ENCODE data around the gene C6orf136.

C6orf136 gene

DNA sequence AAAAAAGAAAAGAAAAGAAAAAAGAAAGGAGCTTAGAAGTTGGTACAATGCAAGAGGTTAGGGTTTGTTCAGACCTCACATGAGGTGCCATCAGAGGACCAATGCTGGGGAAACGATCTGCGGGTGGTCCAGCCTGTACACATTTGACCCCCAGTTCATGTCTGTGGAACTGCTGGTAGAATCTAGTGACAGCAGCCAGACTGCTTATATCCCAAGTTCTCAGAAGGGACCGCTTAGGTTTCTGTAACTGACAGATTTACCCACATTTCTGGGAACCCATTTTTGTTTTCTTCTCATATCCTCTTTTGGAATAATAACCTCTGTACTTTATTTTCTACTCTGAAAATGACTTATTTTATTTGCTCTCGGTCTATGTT, 34.8 kb downstream of the C6orf136 start:
- Histone ChIP-seq H3K4me1 (ENCODE audit: low read depth, poor library complexity, severe bottlenecking) (peaks cover 48% of the 10 kb centered on the region), H3K9ac (peak overlapping the region; percentile 45; the same call in 1 of the 2 replicates), H4K20me1 (ENCODE audit: insufficient read depth) (no peaks in the 10 kb centered on the region)

DNA sequence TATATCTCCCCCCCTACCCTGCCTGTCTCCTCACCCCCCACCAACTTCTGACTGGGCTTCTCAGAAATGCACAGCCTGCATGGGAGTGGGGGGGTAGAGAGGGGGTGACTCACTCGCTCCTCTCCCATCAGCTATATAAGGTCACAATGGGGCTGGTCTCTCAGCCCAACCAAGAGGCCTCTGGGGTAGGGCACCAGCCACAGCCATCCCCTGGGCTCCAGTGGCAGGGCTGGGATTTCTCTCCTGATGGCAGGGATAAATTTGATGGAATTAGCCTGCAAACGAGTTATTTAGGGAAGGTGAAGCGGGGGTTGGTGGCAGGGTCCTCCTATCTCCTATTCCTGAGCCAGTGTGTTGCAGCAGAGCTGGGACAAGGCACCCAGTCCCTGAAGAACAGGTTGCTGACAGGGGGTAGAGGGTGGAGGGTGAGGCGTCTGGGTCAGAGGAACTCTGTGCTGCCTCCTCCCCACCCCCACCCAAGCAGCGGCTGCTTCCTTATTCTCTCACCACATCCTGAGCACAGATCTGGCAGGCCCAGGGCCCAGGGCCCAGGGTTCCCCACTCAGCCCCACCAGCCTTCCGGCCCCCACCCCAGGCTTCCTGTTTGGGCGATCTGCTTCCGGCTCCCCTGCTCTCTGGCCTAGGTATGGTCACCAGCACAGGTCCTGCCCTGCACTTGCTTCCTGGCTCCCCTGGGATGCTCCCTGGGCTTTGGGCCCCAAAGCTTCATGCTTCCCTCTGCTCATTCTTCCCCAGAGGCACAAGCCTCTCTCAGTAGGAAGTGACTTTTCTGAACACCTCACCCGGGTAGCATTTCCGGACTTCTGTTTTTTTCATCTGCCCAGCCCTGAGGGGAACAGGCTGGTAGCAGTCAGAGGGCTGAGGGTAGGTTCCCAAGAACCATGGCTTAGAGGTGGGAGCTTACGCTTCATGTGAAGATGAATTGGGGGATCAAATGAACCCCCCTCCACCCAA, 35.5 kb downstream of the C6orf136 start:
- Histone ChIP-seq H3K4me1 (ENCODE audit: low read depth, poor library complexity, severe bottlenecking) (peaks cover 49% of the 10 kb centered on the region), H4K20me1 (ENCODE audit: insufficient read depth) (no peaks in the 10 kb centered on the region), H3K9ac (peak overlapping the region; percentile 45; the same call in 1 of the 2 replicates), H3K36me3 (ENCODE audit: insufficient read depth) (no peaks in the 10 kb centered on the region), H3K4me2 (peak overlapping the region; percentile 94), H3K27me3 (ENCODE audit: insufficient read depth, low read depth) (no peaks in the 10 kb centered on the region), H3K27ac (peak overlapping the region; percentile 65), H2AFZ (ENCODE audit: low read depth) (peak overlapping the region; percentile 15; the same call in 1 of the 2 replicates), H3K79me2 (ENCODE audit: insufficient read depth, low read depth) (peaks cover 49% of the 10 kb centered on the region), H3K4me3 (IDR thresholded peaks at IDR 0.05; ENCODE audit: insufficient read depth, low read depth, low read length) (no peak overlapping the region)
- TF ChIP-seq, protein P1, sequence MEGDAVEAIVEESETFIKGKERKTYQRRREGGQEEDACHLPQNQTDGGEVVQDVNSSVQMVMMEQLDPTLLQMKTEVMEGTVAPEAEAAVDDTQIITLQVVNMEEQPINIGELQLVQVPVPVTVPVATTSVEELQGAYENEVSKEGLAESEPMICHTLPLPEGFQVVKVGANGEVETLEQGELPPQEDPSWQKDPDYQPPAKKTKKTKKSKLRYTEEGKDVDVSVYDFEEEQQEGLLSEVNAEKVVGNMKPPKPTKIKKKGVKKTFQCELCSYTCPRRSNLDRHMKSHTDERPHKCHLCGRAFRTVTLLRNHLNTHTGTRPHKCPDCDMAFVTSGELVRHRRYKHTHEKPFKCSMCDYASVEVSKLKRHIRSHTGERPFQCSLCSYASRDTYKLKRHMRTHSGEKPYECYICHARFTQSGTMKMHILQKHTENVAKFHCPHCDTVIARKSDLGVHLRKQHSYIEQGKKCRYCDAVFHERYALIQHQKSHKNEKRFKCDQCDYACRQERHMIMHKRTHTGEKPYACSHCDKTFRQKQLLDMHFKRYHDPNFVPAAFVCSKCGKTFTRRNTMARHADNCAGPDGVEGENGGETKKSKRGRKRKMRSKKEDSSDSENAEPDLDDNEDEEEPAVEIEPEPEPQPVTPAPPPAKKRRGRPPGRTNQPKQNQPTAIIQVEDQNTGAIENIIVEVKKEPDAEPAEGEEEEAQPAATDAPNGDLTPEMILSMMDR (conservative IDR thresholded peaks at IDR 0.05; ENCODE audit: low read depth, low read length), result no peak

More for the DNA sequence above, 34.8 kb downstream of the C6orf136 start:
- Histone ChIP-seq H3K4me3 (IDR thresholded peaks at IDR 0.05; ENCODE audit: insufficient read depth, low read depth, low read length) (no peak overlapping the region), H3K79me2 (ENCODE audit: insufficient read depth, low read depth) (peaks cover 49% of the 10 kb centered on the region), H3K27me3 (ENCODE audit: insufficient read depth, low read depth) (no peaks in the 10 kb centered on the region), H2AFZ (ENCODE audit: low read depth) (no peak overlapping the region), H3K4me2 (peak overlapping the region; percentile 94), H3K36me3 (ENCODE audit: insufficient read depth) (no peaks in the 10 kb centered on the region), H3K27ac (peak overlapping the region; percentile 65)
- TF ChIP-seq, protein P1 (conservative IDR thresholded peaks at IDR 0.05; ENCODE audit: low read depth, low read length), result no peak

DNA sequence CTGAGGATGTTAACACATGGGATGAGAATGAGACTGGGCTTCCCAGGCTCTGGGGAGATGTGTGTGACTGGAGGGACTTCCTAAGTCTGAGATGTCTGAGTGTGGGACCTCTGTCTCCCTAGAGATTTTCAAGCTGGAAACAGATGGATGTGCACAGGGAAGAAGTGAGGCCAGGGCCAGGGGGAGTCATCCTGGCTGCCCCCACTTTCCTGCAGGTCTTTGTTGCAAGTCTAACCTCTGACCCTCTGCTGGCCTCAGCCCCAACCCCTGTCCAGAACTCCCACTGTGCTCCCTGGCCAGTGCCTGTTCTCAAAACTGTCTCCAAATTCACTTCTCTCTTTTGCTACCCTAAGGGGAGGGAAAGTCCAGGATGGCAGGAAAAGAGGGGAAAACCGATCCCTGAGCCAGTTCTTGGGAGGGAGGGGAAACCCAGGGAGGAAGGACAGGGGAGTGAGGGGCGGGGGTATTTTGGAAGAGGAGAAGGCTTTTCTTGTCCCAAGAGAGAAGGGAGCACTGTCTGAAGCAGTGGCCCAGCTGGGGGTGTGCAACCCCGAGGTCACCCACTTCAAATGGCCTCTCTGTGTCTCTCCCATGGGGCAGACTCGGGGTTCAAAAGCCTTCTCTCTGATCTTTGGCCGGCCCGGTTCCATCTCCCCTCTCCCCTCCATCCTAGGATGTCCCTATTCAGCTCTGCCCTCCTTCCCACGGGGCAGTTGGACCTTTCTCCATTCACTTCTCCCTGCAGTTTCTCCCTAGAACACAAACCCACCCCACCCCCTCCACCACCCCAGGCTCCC, 36.4 kb downstream of the C6orf136 start:
- Histone ChIP-seq H3K79me2 (ENCODE audit: insufficient read depth, low read depth) (peaks cover 49% of the 10 kb centered on the region), H3K4me3 (IDR thresholded peaks at IDR 0.05; ENCODE audit: insufficient read depth, low read depth, low read length) (no peak overlapping the region), H4K20me1 (ENCODE audit: insufficient read depth) (no peaks in the 10 kb centered on the region), H3K27me3 (ENCODE audit: insufficient read depth, low read depth) (no peaks in the 10 kb centered on the region), H3K4me2 (peak overlapping the region; percentile 94), H2AFZ (ENCODE audit: low read depth) (peak overlapping the region; percentile 15; the same call in 1 of the 2 replicates), H3K36me3 (ENCODE audit: insufficient read depth) (no peaks in the 10 kb centered on the region), H3K27ac (peak overlapping the region; percentile 65), H3K4me1 (ENCODE audit: low read depth, poor library complexity, severe bottlenecking) (peaks cover 59% of the 10 kb centered on the region), H3K9ac (peak overlapping the region; percentile 45; the same call in 1 of the 2 replicates)
- TF ChIP-seq, protein P1 (conservative IDR thresholded peaks at IDR 0.05; ENCODE audit: low read depth, low read length), result no peak

DNA sequence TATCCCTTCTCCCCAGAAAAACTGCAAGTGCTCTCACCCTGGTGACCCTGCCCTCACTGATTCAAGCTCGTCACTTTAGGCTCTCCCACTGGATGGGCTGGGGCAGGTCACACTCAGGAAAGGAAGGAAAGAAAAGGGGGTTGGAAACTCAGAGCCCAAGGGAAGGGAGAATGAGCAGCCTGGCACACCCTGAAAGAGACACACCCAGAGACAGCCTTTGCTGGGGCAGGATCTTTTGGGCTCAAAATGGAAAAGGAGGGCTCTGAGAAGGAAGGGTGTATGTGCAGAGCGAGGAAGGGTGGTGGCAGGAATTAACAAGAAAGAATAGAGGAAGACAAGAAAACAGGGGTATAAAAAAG, 37.0 kb downstream of the C6orf136 start:
- H4K20me1 ChIP-seq (ENCODE audit: insufficient read depth), result no peaks in the 10 kb centered on the region
- H3K4me3 ChIP-seq (IDR thresholded peaks at IDR 0.05; ENCODE audit: insufficient read depth, low read depth, low read length), result no peak overlapping the region
- H3K79me2 ChIP-seq (ENCODE audit: insufficient read depth, low read depth), result peaks cover 49% of the 10 kb centered on the region
- TF ChIP-seq, protein P1 (conservative IDR thresholded peaks at IDR 0.05; ENCODE audit: low read depth, low read length), result no peak
- no peaks in the 10 kb centered on the region for H3K27me3 ChIP-seq (ENCODE audit: insufficient read depth, low read depth)
- no peaks in the 10 kb centered on the region for H3K36me3 ChIP-seq (ENCODE audit: insufficient read depth)
- H3K4me1 ChIP-seq (ENCODE audit: low read depth, poor library complexity, severe bottlenecking), result peaks cover 59% of the 10 kb centered on the region
- H3K9ac ChIP-seq, result peak overlapping the region; percentile 13; the same call in 1 of the 2 replicates
- peak overlapping the region; percentile 27; the same call in 1 of the 2 replicates for H3K27ac ChIP-seq
- peak overlapping the region; percentile 94 for H3K4me2 ChIP-seq
- no peak overlapping the region for H2AFZ ChIP-seq (ENCODE audit: low read depth)

Measured in KMS-11 (cell line).